Measurements from ENCODE around the gene PPT1.

The PPT1 gene

GRCh38 chr1:40023379-40023944 is 73.6 kb downstream of the PPT1 start:
- no peak for DNase-seq

Data from NCI-H187 treated with DMSO at 0.1 percent for 48 hours (cell line).